Natural killer cell (primary cell): ENCODE measurements around the gene HDGFL2. TPM values are rescaled to one million over a fixed set of nuclear protein-coding genes. Genes with fewer than 3 reads are reported as not detected.

Source experiments
- ATAC-seq, 3 donors: fragments of 150-1000 bp in 2 of 3; fragments of 200-7000 bp in 1 of 3; cut with Tn5 transposase; 1 replicate in 1 of 3; 2 replicates in 2 of 3; pipeline ENCODE4 v1.10.0; 2021; ENCODE audit warnings: mild to moderate bottlenecking in 2 of 3, moderate library complexity in 2 of 3
- DNase-seq, 2 donors: peaks; one replicate each; pipeline versions ENCODE4 v3.0.0 to v3.0.0-alpha.2; 2013 to 2021; ENCODE audit warnings: mixed read lengths in 1 of 2
- H3K27ac ChIP-seq: one replicate; pipeline ENCODE4 v1.5.1; 2013; ENCODE audit warnings: mild to moderate bottlenecking, low read length
- H3K27me3 ChIP-seq: one replicate; pipeline ENCODE4 v1.6.1; 2013; ENCODE audit warnings: low read length; ENCODE audit not compliant: control insufficient read depth, insufficient read depth
- H3K36me3 ChIP-seq: one replicate; pipeline ENCODE4 v1.6.1; 2013; ENCODE audit warnings: low read length; ENCODE audit not compliant: control insufficient read depth, insufficient read depth
- H3K4me1 ChIP-seq: one replicate; pipeline ENCODE4 v1.6.1; 2013; ENCODE audit warnings: low read length; ENCODE audit not compliant: control insufficient read depth, insufficient read depth
- H3K4me3 ChIP-seq: one replicate; pipeline ENCODE4 v1.5.1; 2013; ENCODE audit warnings: low read length
- H3K9me3 ChIP-seq: one replicate; pipeline ENCODE4 v1.6.1; 2013; ENCODE audit warnings: low read length; ENCODE audit not compliant: control insufficient read depth, insufficient read depth
- H3K27ac Mint-ChIP-seq, 2 donors: one replicate each; pipeline ENCODE4 v1.8.0; 2022; ENCODE audit warnings: mild to moderate bottlenecking in 2 of 2, mixed read lengths in 2 of 2, moderate library complexity in 1 of 2
- H3K27me3 Mint-ChIP-seq, 2 donors: one replicate each; pipeline ENCODE4 v1.8.0; 2022; ENCODE audit warnings: low read depth in 2 of 2, mixed read lengths in 2 of 2
- H3K36me3 Mint-ChIP-seq: one replicate; pipeline ENCODE4 v1.8.0; 2022; ENCODE audit warnings: mixed read lengths
- H3K4me1 Mint-ChIP-seq, 2 donors: one replicate each; pipeline ENCODE4 v1.8.0; 2022; ENCODE audit warnings: mixed read lengths in 2 of 2
- H3K4me3 Mint-ChIP-seq: one replicate; pipeline ENCODE4 v1.8.0; 2022; ENCODE audit warnings: mild to moderate bottlenecking, moderate library complexity, mixed read lengths
- H3K9me3 Mint-ChIP-seq, 2 donors: one replicate each; pipeline ENCODE4 v1.8.0; 2022; ENCODE audit warnings: mixed read lengths in 2 of 2
- WGBS: methylation state at CpG from one replicate; pipeline ENCODE4 v1.1.7; 2013; ENCODE audit warnings: missing lambda C conversion rate; ENCODE audit not compliant: insufficient coverage; 5-methylcytosine and 5-hydroxymethylcytosine counted together
- intact Hi-C: fragments of 100-400 bp; cut with micrococcal nuclease; formaldehyde crosslinking; loops from one replicate; pipeline ENCODE4 v1.14.2; 2022
- total RNA-seq, 4 donors: library from RNA; stranded (reverse); fragments of 120-200 nt in 1 of 4; gene quantifications; one replicate each; pipeline versions ENCODE4 v1.2.3 to v1.2.4, GENCODE V29; 2013 to 2022
- TF ChIP-seq, protein P1 (sequence below): fragments of 200-600 bp; IDR thresholded peaks from one replicate; pipeline ENCODE4 v1.8.0; 2022; ENCODE audit warnings: antibody characterized with exemption

The HDGFL2 gene
- total RNA-seq, 3 donors from 2014 or later (not counting 1 experiment from before 2014, with no cell fraction given) = 28.7 to 43.6 (median 29.8) TPM

DNA sequence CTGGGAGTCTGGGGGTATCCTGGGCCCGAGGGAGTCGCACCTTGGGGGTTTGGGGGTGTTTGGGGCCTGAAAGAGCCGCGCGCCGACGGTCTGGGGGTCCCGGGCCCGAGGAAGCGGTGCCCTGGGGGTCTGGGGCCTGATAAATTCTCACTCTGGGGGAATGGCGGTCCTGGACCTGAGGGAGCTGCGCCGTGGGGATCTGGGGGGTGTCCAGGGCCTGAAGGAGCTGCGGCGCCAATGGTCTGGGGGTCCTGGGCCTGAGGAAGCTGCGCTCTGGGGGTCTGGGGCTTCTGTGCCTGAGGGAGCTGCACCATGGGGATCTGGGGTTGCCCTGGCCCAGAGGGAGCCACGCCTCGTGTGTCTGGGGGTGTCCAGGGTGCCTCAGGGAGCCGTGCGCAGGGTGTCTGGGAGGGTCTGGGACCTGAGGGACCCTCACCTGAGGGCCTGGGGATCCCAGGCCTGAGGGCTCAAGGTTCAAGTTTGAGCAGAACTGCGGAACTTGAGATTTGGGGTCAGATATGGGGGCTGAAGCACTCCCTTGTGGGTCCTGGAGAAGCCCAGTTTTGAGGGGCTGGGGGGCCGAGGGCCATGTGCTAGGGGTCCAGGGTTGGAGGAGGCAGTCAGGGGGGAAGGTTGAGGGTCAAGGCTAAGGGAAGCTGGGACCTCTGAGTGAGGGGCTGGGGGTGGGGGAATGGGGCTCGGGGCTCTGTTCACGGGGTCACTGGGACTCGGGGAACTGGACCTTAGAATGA is 1.1 kb downstream of the HDGFL2 start:
- no peaks in the 10 kb centered on the region for H3K9me3 ChIP-seq
- Mint-ChIP-seq H3K4me1 (peaks cover 20 to 25% of the 10 kb centered on the region in 2 donors), H3K27ac (peak overlapping the region in 1 of 2 donors; percentile 65), H3K27me3 (no peaks in the 10 kb centered on the region), H3K4me3 (peak overlapping the region; percentile 80), H3K36me3 (no peaks in the 10 kb centered on the region), H3K9me3 (no peaks in the 10 kb centered on the region)
- H3K27ac ChIP-seq = no peak overlapping the region
- H3K4me3 ChIP-seq = peak overlapping the region; percentile 58
- DNase-seq (no peak), ATAC-seq (no peak)
- no peaks in the 10 kb centered on the region for H3K27me3 ChIP-seq
- peaks cover 35% of the 10 kb centered on the region for H3K4me1 ChIP-seq
- H3K36me3 ChIP-seq = peaks cover 11% of the 10 kb centered on the region
- TF ChIP-seq, protein P1, sequence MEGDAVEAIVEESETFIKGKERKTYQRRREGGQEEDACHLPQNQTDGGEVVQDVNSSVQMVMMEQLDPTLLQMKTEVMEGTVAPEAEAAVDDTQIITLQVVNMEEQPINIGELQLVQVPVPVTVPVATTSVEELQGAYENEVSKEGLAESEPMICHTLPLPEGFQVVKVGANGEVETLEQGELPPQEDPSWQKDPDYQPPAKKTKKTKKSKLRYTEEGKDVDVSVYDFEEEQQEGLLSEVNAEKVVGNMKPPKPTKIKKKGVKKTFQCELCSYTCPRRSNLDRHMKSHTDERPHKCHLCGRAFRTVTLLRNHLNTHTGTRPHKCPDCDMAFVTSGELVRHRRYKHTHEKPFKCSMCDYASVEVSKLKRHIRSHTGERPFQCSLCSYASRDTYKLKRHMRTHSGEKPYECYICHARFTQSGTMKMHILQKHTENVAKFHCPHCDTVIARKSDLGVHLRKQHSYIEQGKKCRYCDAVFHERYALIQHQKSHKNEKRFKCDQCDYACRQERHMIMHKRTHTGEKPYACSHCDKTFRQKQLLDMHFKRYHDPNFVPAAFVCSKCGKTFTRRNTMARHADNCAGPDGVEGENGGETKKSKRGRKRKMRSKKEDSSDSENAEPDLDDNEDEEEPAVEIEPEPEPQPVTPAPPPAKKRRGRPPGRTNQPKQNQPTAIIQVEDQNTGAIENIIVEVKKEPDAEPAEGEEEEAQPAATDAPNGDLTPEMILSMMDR = no peak
- 34% methylated on average over 25 of the region's 25 CpGs for WGBS
- intact Hi-C loops = no loop called here

DNA sequence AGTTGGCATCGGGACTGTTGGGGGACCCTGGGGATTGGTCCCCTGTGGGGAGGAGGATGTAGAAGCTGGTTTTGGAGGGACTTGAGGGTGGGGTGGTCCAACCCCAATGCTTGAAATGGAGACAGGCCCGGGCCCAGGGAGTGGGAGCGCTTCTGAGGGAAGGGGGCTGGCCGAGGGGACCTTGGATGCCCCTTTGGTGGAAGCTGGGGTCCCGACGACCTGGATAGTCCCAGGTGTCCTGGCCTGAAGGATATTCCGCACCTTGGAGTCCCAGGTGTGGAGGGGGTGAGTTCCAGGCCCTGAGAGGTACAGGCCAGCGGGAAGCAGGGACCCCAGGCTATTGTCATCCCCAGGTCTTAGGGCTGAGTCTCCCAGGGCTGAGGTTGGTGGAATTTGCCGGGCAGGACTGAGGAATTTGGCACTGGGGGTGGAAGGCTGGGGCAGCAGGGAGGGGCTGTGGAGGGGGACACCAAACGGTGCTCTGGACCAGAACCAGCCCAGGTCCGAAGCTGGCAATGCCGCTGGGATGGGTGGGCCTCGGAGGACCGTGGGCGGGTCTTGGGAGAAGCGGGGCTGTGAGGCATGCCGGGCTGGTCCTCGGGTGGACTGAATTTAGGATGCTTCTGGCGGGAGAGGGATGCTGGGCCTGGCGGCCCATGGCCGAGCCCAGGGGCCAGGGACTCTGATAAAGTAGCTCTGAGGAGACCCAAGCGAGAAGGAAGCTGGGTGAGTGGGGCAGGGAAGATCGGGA is 1.8 kb downstream of the HDGFL2 start:
- Histone ChIP-seq H3K4me1 (peaks cover 35% of the 10 kb centered on the region), H3K36me3 (peaks cover 11% of the 10 kb centered on the region), H3K9me3 (no peaks in the 10 kb centered on the region), H3K27me3 (no peaks in the 10 kb centered on the region), H3K27ac (no peak overlapping the region), H3K4me3 (no peak overlapping the region)
- TF ChIP-seq, protein P1 = no peak
- Mint-ChIP-seq H3K9me3 (no peaks in the 10 kb centered on the region), H3K27me3 (no peaks in the 10 kb centered on the region), H3K4me1 (peaks cover 20 to 25% of the 10 kb centered on the region in 2 donors), H3K36me3 (no peaks in the 10 kb centered on the region), H3K27ac (peak overlapping the region in 1 of 2 donors; percentile 65), H3K4me3 (peak overlapping the region; percentile 80)
- WGBS = 44% methylated on average over 23 of the region's 23 CpGs
- DNase-seq = no peak
- intact Hi-C loops = no loop called here
- no peak for ATAC-seq

DNA sequence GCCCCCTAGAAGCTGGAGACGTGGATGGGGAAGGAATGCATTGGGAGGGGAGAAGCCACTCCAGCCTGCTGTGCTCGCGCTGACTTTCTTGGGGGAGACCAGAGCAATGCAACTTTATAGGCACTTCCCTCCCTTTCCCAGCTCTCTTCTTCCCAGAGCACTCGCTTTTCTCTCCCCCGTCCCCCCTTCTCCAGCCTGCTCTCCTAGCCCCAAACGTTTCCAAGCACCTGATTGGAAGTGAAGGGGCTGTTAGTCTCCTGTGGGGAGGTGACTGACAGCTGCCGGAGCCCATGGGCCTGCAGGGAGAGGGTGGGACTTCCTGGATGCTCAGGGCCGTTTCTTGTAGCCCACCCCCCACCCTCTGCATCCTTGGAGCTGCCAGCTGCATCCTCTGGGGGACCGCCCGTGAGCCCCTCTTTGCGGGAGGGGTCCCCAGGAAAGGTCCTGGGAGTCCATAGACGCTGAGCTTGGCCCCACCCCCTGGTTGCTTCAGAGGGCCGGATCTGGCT is 2.5 kb downstream of the HDGFL2 start:
- TF ChIP-seq, protein P1 = no peak
- no peak overlapping the region for H3K27ac ChIP-seq
- Mint-ChIP-seq H3K4me3 (peak overlapping the region; percentile 80), H3K36me3 (no peaks in the 10 kb centered on the region), H3K4me1 (peaks cover 20 to 25% of the 10 kb centered on the region in 2 donors), H3K27me3 (no peaks in the 10 kb centered on the region), H3K27ac (peak overlapping the region in 1 of 2 donors; percentile 30), H3K9me3 (no peaks in the 10 kb centered on the region)
- H3K27me3 ChIP-seq = no peaks in the 10 kb centered on the region
- DNase-seq (peak in 1 of 2 donors; percentile 46), ATAC-seq (no peak)
- no peaks in the 10 kb centered on the region for H3K9me3 ChIP-seq
- peaks cover 35% of the 10 kb centered on the region for H3K4me1 ChIP-seq
- WGBS = 38% methylated on average over 8 of the region's 13 CpGs
- no peak overlapping the region for H3K4me3 ChIP-seq
- peaks cover 11% of the 10 kb centered on the region for H3K36me3 ChIP-seq
- intact Hi-C loops = no loop called here
